ENCODE measurements around the gene DHX30.

DNA sequence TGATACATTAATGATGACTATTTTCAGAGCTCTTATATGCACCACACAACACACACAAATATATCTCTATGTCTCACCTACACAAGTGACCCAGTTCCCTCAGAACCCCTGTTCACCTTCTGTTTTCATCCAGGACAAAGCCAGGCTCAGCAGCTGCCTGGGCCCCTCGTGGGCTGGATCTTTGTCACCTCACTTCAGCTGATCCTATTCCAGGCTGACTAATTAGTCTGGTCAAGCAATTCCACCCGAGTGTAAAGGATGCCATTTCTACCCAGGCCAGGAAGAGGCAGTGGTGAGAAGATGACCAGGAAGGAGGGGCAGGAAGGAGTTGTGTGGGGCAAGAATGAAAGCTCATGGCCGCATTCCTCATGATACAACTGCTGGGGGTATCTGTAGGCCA is 62.3 kb downstream of the DHX30 start:
- TF ChIP-seq POLR2AphosphoS5 (IDR thresholded peaks at IDR 0.05) (no peak), POLR2A (IDR thresholded peaks at IDR 0.05) (no peak)
- TF ChIP-seq, protein P1, sequence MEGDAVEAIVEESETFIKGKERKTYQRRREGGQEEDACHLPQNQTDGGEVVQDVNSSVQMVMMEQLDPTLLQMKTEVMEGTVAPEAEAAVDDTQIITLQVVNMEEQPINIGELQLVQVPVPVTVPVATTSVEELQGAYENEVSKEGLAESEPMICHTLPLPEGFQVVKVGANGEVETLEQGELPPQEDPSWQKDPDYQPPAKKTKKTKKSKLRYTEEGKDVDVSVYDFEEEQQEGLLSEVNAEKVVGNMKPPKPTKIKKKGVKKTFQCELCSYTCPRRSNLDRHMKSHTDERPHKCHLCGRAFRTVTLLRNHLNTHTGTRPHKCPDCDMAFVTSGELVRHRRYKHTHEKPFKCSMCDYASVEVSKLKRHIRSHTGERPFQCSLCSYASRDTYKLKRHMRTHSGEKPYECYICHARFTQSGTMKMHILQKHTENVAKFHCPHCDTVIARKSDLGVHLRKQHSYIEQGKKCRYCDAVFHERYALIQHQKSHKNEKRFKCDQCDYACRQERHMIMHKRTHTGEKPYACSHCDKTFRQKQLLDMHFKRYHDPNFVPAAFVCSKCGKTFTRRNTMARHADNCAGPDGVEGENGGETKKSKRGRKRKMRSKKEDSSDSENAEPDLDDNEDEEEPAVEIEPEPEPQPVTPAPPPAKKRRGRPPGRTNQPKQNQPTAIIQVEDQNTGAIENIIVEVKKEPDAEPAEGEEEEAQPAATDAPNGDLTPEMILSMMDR (IDR thresholded peaks at IDR 0.05) = no peak

All from upper lobe of left lung (tissue), 4 donors.